K562 (cell line): ENCODE data around the gene MRPS15. TPM values are rescaled to one million over a fixed set of nuclear protein-coding genes. Genes with fewer than 3 reads are reported as not detected.

Experiments used
- ATAC-seq: fragments of 200-7000 bp; cut with Tn5 transposase; 3 replicates; pipeline ENCODE4 v1.9.1; 2020; ENCODE audit warnings: moderate library complexity
- BruUV-seq: library from RNA; stranded (reverse); fragments of 400-500 nt; replicated peaks from 2 replicates; lab custom pipeline; 2021; lab: Mats Ljungman, UMichigan
- CTCF ChIA-PET: fragments of 300-600 bp; formaldehyde crosslinking; extraction: SDS; loops from one replicate; lab custom pipeline; 2021; ENCODE audit warnings: low intra/inter-chr PET ratio; lab: Yijun Ruan, JAX
- POLR2A ChIA-PET: fragments of 300-600, 350-650 bp; sonication (Branson Sonifier 250); formaldehyde crosslinking; extraction: SDS; loops from one replicate; lab custom pipeline; 2021; ENCODE audit warnings: antibody characterized with exemption, inconsistent platforms; lab: Yijun Ruan, JAX
- DNase-seq, 4 experiments: peaks; one replicate each; pipeline versions ENCODE4 v3.0.0 to v3.0.0-alpha.2; 2011 to 2018; ENCODE audit warnings: low spot score in 3 of 4, mixed read lengths in 3 of 4; ENCODE audit errors: extremely low read depth in 1 of 4
- FAIRE-seq: peaks from 2 replicates; lab custom pipeline; 2011; peaks lifted over from hg19 to GRCh38; lab: Jason Lieb, UNC
- H2AFZ ChIP-seq: 2 replicates; pipeline ENCODE4 v1.6.0; 2011; ENCODE audit warnings: low read depth, low read length, control low read depth, inconsistent platforms
- H3K27ac ChIP-seq: fragments of 200-600 bp; 3 replicates; pipeline ENCODE4 v1.8.0; 2011; ENCODE audit warnings: low read depth, mild to moderate bottlenecking, control low read depth, inconsistent platforms, low read length, moderate library complexity, mixed read lengths; ENCODE audit errors: extremely low read depth
- H3K27me3 ChIP-seq, 2 experiments: fragments of 300-600 bp in 1 of 2; 2 replicates in 1 of 2; 3 replicates in 1 of 2; pipeline versions ENCODE4 v1.6.0 to v1.8.0; 2011; ENCODE audit warnings: inconsistent platforms in 2 of 2, low read length in 2 of 2, mild to moderate bottlenecking in 1 of 2, mixed read lengths in 1 of 2, moderate library complexity in 1 of 2; ENCODE audit not compliant: control insufficient read depth in 2 of 2, insufficient read depth in 2 of 2
- H3K36me3 ChIP-seq: fragments of 300-600 bp; 3 replicates; pipeline ENCODE4 v1.8.0; 2011; ENCODE audit warnings: mild to moderate bottlenecking, low read length, inconsistent platforms; ENCODE audit not compliant: control insufficient read depth, insufficient read depth
- H3K4me1 ChIP-seq, 2 experiments: fragments of 200-600 bp in 1 of 2; replicated peaks in 1 of 2; 2 replicates in 1 of 2; 3 replicates in 1 of 2; pipeline versions ENCODE4 v1.5.1 to v1.8.0; 2011; ENCODE audit warnings: inconsistent platforms in 2 of 2, low read length in 2 of 2, mild to moderate bottlenecking in 1 of 2, mixed read lengths in 1 of 2, moderate library complexity in 1 of 2; ENCODE audit not compliant: control insufficient read depth in 2 of 2, insufficient read depth in 2 of 2
- H3K4me2 ChIP-seq: 2 replicates; pipeline ENCODE4 v1.6.1; 2011; ENCODE audit warnings: low read length, control low read depth, inconsistent platforms, mixed read lengths; ENCODE audit not compliant: insufficient read depth
- H3K4me3 ChIP-seq: fragments of 200-600 bp; sonication (generic), shearing (Covaris generic); 2 replicates; pipeline ENCODE4 v1.5.1; 2016; ENCODE audit warnings: control low read depth, inconsistent platforms
- H3K79me2 ChIP-seq: fragments of 200-600 bp; 3 replicates; pipeline ENCODE4 v1.8.0; 2011; ENCODE audit warnings: low read length, inconsistent platforms; ENCODE audit not compliant: control insufficient read depth, insufficient read depth
- H3K9ac ChIP-seq, 2 experiments: 2 replicates each; pipeline versions ENCODE4 v1.6.0 to v1.6.1; 2011; ENCODE audit warnings: low read depth in 2 of 2, low read length in 2 of 2, control low read depth in 1 of 2, inconsistent platforms in 1 of 2, mild to moderate bottlenecking in 1 of 2, mixed read lengths in 1 of 2; ENCODE audit not compliant: insufficient read depth in 1 of 2
- H3K9me1 ChIP-seq: one replicate; pipeline ENCODE4 v1.6.0; 2011; ENCODE audit warnings: inconsistent platforms, mild to moderate bottlenecking, low read length, moderate library complexity; ENCODE audit not compliant: control insufficient read depth, insufficient read depth
- H3K9me3 ChIP-seq: replicated peaks from 2 replicates; pipeline ENCODE4 v1.5.1; 2011; ENCODE audit warnings: low read depth, low read length, inconsistent platforms; ENCODE audit not compliant: control insufficient read depth, insufficient read depth
- H4K20me1 ChIP-seq: replicated peaks from 2 replicates; pipeline ENCODE4 v1.6.1; 2011; ENCODE audit warnings: low read length, inconsistent platforms, mixed read lengths; ENCODE audit not compliant: control insufficient read depth, insufficient read depth
- MYBL2 ChIP-seq, 2 experiments: fragments of 450-650 bp in 1 of 2; sonication (generic) in 1 of 2; formaldehyde crosslinking in 1 of 2; IDR thresholded peaks; 2 replicates each; pipeline versions ENCODE4 v1.6.1 to v1.8.1; 2017 to 2022; ENCODE audit warnings: borderline replicate concordance in 1 of 2, inconsistent platforms in 1 of 2, low read depth in 1 of 2, mild to moderate bottlenecking in 1 of 2, missing genetic modification reagents in 1 of 2, moderate library complexity in 1 of 2
- NR2C1 ChIP-seq, 2 experiments: fragments of 450-650 bp; IDR thresholded peaks; 2 replicates each; pipeline ENCODE4 v1.6.1; 2017; ENCODE audit warnings: mild to moderate bottlenecking in 2 of 2, antibody characterized with exemption in 1 of 2, inconsistent platforms in 1 of 2, missing compliant biosample characterization in 1 of 2, missing genetic modification characterization in 1 of 2
- NRF1 ChIP-seq, 2 experiments: fragments of 450-650 bp; IDR thresholded peaks in 1 of 2; conservative IDR thresholded peaks in 1 of 2; 2 replicates each; pipeline ENCODE4 v1.6.1; 2014; ENCODE audit warnings: mild to moderate bottlenecking in 2 of 2
- POLR2A ChIP-seq: fragments of 450-650 bp; conservative IDR thresholded peaks from 2 replicates; pipeline ENCODE4 v1.6.1; 2016
- RAD21 ChIP-seq, 2 experiments: fragments of 250-450 bp in 1 of 2; fragments of 450-650 bp in 1 of 2; sonication (Bioruptor Pico) in 1 of 2; formaldehyde crosslinking in 1 of 2; IDR thresholded peaks in 1 of 2; conservative IDR thresholded peaks in 1 of 2; 2 replicates each; pipeline versions ENCODE4 v1.4.0 to v1.8.0; 2020 to 2022; ENCODE audit warnings: mild to moderate bottlenecking in 2 of 2, moderate library complexity in 1 of 2
- SAP30 ChIP-seq: fragments of 200-600 bp; sonication (generic); IDR thresholded peaks from 2 replicates; pipeline ENCODE4 v1.6.1; 2012; ENCODE audit warnings: borderline replicate concordance, low read depth, mild to moderate bottlenecking, moderate library complexity, low read length, control low read depth, inconsistent platforms; ENCODE audit not compliant: insufficient read depth, poor library complexity, severe bottlenecking
- SMAD4 ChIP-seq: fragments of 250-450 bp; sonication (Bioruptor Pico); conservative IDR thresholded peaks from 2 replicates; pipeline ENCODE4 v1.8.0; 2021; ENCODE audit warnings: inconsistent platforms, mild to moderate bottlenecking, moderate library complexity
- SP1 ChIP-seq: sonication (generic); formaldehyde crosslinking; IDR thresholded peaks from 2 replicates; pipeline ENCODE4 v1.8.1; 2022; ENCODE audit warnings: mild to moderate bottlenecking, missing genetic modification reagents
- WGBS: fragments of 100-300 bp; shearing (Covaris generic); methylation state at CpG from one replicate; pipeline ENCODE4 v1.1.6; 2016; ENCODE audit warnings: low coverage, mixed read lengths; ENCODE audit not compliant: insufficient coverage; ENCODE audit errors: missing lambda C conversion rate; 5-methylcytosine and 5-hydroxymethylcytosine counted together
- in situ Hi-C: fragments of 300-500 bp; cut with MboI; formaldehyde crosslinking; loops from 4 replicates; pipeline ENCODE4 v1.15.0; 2018; ENCODE audit warnings: inconsistent platforms, mixed read lengths
- intact Hi-C: fragments of 100-400 bp; cut with micrococcal nuclease; formaldehyde crosslinking; loops from 2 replicates; pipeline ENCODE4 v1.14.2; 2022
- polyA plus RNA-seq, 8 experiments: library from polyadenylated mRNA; depleted of rRNA in 4 of 8; stranded (reverse) in 5 of 8; unstranded in 3 of 8; fragments of >200 nt; fragmentation: Nextera tagmentation in 2 of 8; fragmentation: Illumina TruSeq in 1 of 8; extraction: Ambion mirVana in 2 of 8; extraction: Trizol in 1 of 8; gene quantifications; 2 replicates each; pipeline versions ENCODE4 v1.2.1 to v1.2.3, GENCODE V29; 2011 to 2014; ENCODE audit warnings: inconsistent platforms in 1 of 8, missing spikeins in 1 of 8
- total RNA-seq, 7 experiments: library from RNA; depleted of rRNA in 6 of 7; stranded (reverse); fragments of >200 nt in 6 of 7; fragmentation: Illumina TruSeq in 2 of 7; extraction: Trizol in 2 of 7; gene quantifications; 2 replicates each; pipeline versions ENCODE4 v1.2.1 to v1.2.3, GENCODE V29; 2011 to 2021; ENCODE audit warnings: low replicate concordance in 1 of 7
- TF ChIP-seq, protein P1 (sequence below): fragments of 250-450 bp; sonication (Bioruptor Pico); IDR thresholded peaks from 2 replicates; pipeline ENCODE4 v1.9.0; 2021; ENCODE audit warnings: mild to moderate bottlenecking
- TF ChIP-seq, protein P2 (sequence below), 2 experiments: IDR thresholded peaks in 1 of 2; conservative IDR thresholded peaks in 1 of 2; 2 replicates each; pipeline ENCODE4 v1.6.1; 2016; ENCODE audit warnings: low read depth in 2 of 2, mild to moderate bottlenecking in 1 of 2, missing compliant biosample characterization in 1 of 2, missing genetic modification characterization in 1 of 2, moderate library complexity in 1 of 2

The MRPS15 gene
- total and polyA plus RNA-seq, 9 of the 15 experiments (the other 6 are each of a cell fraction or from before 2014, with no cell fraction given): 62.9 to 286 (median 149) TPM

DNA sequence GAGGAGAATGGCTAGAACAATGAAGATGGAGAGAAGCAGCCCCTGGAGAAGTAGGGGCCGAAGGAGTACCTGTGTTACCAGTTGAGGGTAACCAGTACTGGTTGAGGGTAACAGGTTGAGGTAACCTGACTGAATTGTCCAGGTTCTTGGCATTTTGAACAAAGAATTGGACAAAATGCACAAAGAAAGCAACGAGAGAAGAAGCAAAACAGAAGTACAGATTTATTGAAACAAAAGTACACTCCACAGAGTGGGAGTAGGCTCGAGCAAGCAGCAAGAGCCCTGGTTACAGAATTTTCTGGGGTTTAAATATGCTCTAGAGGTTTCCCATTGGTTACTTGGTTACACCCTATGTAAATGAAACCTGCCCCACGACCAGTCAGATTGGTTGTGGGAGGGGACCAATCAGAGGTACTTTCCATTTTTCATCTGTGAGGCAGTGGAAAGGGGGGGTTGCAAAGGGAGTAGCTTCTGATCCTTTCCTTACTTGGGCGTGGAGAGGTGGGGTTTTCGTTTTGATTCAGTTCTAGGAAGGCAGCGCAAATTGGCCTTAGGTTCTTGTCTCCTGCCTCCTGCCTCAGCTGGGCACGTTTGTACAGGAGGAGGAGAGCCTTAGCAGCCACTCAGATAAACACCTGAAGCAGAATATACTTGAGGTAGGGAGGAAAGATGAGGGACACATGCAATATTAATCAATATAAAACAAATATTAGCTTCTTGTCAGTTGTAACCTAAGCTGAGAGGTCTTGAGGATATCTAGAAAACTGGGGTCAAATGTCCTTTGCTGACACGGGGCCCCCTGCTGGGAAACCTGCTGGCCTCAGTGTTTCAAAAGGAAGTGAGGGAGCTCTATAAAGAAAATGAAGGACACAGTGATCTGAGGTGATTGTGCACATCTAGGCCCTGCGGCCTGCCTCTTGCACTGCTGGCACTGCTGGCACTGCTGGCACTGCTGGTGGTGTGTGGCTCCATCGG, 52.2 kb downstream of the MRPS15 start:
- Histone ChIP-seq H3K4me1 (peaks cover 7 to 8% of the 10 kb centered on the region in 2 experiments; a peak in 3 of 5 replicates), H3K9me1 (no peaks in the 10 kb centered on the region), H3K36me3 (peaks cover 7% of the 10 kb centered on the region; the same call in 1 of the 3 replicates), H3K4me3 (no peak overlapping the region), H4K20me1 (no peaks in the 10 kb centered on the region), H2AFZ (peak overlapping the region; percentile 65), H3K79me2 (no peaks in the 10 kb centered on the region), H3K4me2 (peak overlapping the region; percentile 44), H3K9ac (peak overlapping the region in 1 of 2 experiments; percentile 59; a peak in 1 of 4 replicates), H3K27me3 (no peaks in the 10 kb centered on the region), H3K9me3 (0 out of 2 replicates have a peak, but pooled peaks cover 4% of the 10 kb centered on the region), H3K27ac (peak overlapping the region; percentile 22; the same call in 2 of the 3 replicates)
- 20% methylated on average over 11 of the region's 11 CpGs for WGBS
- FAIRE-seq (peak; percentile 98), DNase-seq (peak; percentile 60 to 88 (median 73)), ATAC-seq (peak; percentile 99)
- BruUV-seq: no TSS peak
- in situ Hi-C loops: no loop called here
- intact Hi-C loops: no loop called here
- CTCF ChIA-PET: no interaction called here
- POLR2A ChIA-PET: interaction anchor here (0.5 to 2.2 kb wide), 7 partner anchors 9 to 293 kb away, joined by 3 to 15 read pairs (median 4); partner anchors contain the start of genes LSM10 and STK40
- TF ChIP-seq SP1 (CRISPR knock-in tag): 0 out of 2 replicates have a peak, but pooled peaks have one; percentile 27
- no peak for TF ChIP-seq SAP30
- TF ChIP-seq MYBL2 (IDR thresholded peaks at IDR 0.05; ENCODE audit: low read depth): 0 out of 2 replicates have a peak, but pooled peaks have one; percentile 16
- TF ChIP-seq MYBL2 (CRISPR knock-in tag; IDR thresholded peaks at IDR 0.05; ENCODE audit: borderline replicate concordance): no peak
- TF ChIP-seq POLR2A: peak; percentile 51
- TF ChIP-seq, protein P1, sequence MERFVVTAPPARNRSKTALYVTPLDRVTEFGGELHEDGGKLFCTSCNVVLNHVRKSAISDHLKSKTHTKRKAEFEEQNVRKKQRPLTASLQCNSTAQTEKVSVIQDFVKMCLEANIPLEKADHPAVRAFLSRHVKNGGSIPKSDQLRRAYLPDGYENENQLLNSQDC: no peak
- peak in 1 of 2 experiments; percentile 23; a peak in 2 of 4 replicates for TF ChIP-seq RAD21 (CRISPR knock-in tag; conservative IDR thresholded peaks at IDR 0.05 in 1 of 2, IDR thresholded peaks at IDR 0.05 in 1 of 2)
- TF ChIP-seq NRF1 (conservative IDR thresholded peaks at IDR 0.05 in 1 of 2, IDR thresholded peaks at IDR 0.05 in 1 of 2): peak; percentile 37 to 44; a peak in 2 of 4 replicates
- TF ChIP-seq NR2C1 (IDR thresholded peaks at IDR 0.05): peak; percentile 67; the same call in 1 of the 2 replicates
- TF ChIP-seq NR2C1 (tag; IDR thresholded peaks at IDR 0.05): no peak
- TF ChIP-seq, protein P2, sequence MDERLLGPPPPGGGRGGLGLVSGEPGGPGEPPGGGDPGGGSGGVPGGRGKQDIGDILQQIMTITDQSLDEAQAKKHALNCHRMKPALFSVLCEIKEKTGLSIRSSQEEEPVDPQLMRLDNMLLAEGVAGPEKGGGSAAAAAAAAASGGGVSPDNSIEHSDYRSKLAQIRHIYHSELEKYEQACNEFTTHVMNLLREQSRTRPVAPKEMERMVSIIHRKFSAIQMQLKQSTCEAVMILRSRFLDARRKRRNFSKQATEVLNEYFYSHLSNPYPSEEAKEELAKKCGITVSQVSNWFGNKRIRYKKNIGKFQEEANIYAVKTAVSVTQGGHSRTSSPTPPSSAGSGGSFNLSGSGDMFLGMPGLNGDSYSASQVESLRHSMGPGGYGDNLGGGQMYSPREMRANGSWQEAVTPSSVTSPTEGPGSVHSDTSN (CRISPR knock-in tag; IDR thresholded peaks at IDR 0.05; ENCODE audit: low read depth): no peak
- TF ChIP-seq, protein P2 (tag; conservative IDR thresholded peaks at IDR 0.05; ENCODE audit: low read depth): peak; percentile 61; the same call in 1 of the 2 replicates
- TF ChIP-seq SMAD4: peak; percentile 53; the same call in 1 of the 2 replicates
